Thymus (tissue), 11 donors: ENCODE results near the gene CELF3. TPM values are rescaled to one million over a fixed set of nuclear protein-coding genes. Genes with fewer than 3 reads are reported as not detected.
"Not testable (repeated sequence)": the region's sequence is repeated elsewhere in the genome, so short reads cannot be mapped to it uniquely, and the experiment has no call there.

ENCODE experiments used
- DNase-seq, 9 donors: peaks; one replicate each; pipeline ENCODE4 v3.0.0-alpha.2; 2013; ENCODE audit warnings: low spot score in 9 of 9, low read depth in 6 of 9, missing footprints in 1 of 9
- H3K27ac ChIP-seq, 2 donors: one replicate each; pipeline ENCODE4 v1.5.1; 2013; ENCODE audit warnings: control low read depth in 1 of 2, low read depth in 1 of 2, low read length in 1 of 2, mild to moderate bottlenecking in 1 of 2, moderate library complexity in 1 of 2
- H3K27me3 ChIP-seq, 2 donors: one replicate each; pipeline ENCODE4 v1.5.1; 2013; ENCODE audit warnings: low read length in 1 of 2; ENCODE audit not compliant: control insufficient read depth in 2 of 2, insufficient read depth in 1 of 2
- H3K36me3 ChIP-seq, 2 donors: one replicate each; pipeline ENCODE4 v1.5.1; 2013; ENCODE audit warnings: low read length in 1 of 2, mild to moderate bottlenecking in 1 of 2, moderate library complexity in 1 of 2; ENCODE audit not compliant: control insufficient read depth in 2 of 2, insufficient read depth in 2 of 2
- H3K4me1 ChIP-seq, 2 donors: one replicate each; pipeline ENCODE4 v1.5.1; 2013; ENCODE audit warnings: low read length in 2 of 2; ENCODE audit not compliant: control insufficient read depth in 2 of 2, insufficient read depth in 2 of 2
- H3K4me3 ChIP-seq, 2 donors: one replicate each; pipeline ENCODE4 v1.5.1; 2013; ENCODE audit warnings: low read length in 2 of 2, control low read depth in 1 of 2, mild to moderate bottlenecking in 1 of 2
- H3K9me3 ChIP-seq, 2 donors: one replicate each; pipeline ENCODE4 v1.5.1; 2013; ENCODE audit warnings: low read length in 1 of 2, mild to moderate bottlenecking in 1 of 2; ENCODE audit not compliant: control insufficient read depth in 2 of 2, insufficient read depth in 1 of 2
- WGBS: extraction: QIAGEN DNeasy Blood & Tissue Kit; methylation state at CpG from one replicate; pipeline ENCODE4 v1.1.7; 2013; 5-methylcytosine and 5-hydroxymethylcytosine counted together
- polyA plus RNA-seq: library from polyadenylated mRNA; stranded (reverse); fragments of 200-250 nt; gene quantifications from one replicate; pipeline ENCODE4 v1.2.3, GENCODE V29; 2013
- total RNA-seq: library from RNA; stranded (reverse); fragments of 120-200 nt; gene quantifications from one replicate; pipeline ENCODE4 v1.2.4, GENCODE V29; 2013
- donor health status: healthy.

CELF3 gene
- total and polyA plus RNA-seq, 2 donors: 0.05 to 0.18 TPM

DNA sequence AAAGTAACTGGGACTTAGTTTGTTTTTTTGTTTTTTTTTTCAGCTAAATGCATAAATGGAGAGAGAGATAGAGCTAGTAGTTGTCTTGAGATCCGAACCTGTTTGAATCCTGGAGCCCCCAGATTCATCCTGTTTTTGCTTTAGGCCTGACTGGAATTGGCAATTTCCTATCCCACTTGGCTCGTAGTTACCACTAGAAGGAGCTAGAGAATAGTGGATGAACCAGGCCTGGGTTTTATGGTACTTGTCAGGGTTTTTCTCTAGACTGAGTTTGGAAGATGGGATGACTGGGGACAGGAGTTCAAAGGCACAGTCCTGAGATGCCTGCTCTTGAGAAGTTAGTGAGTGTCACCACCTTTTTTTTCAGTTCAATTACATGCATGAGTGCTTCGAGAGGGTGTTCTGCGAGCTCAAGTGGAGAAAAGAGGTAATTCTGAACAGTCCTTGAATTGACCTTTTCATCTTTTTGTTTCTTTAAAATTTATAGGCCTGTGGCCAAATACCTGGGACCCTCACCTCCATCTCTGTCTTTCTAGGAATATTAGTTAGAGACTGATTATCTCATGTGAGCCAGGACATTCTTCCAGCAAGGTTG, 23.4 kb downstream of the CELF3 start:
- WGBS: 97% methylated on average over 4 of the region's 4 CpGs
- Histone ChIP-seq H3K27ac (no peak overlapping the region), H3K36me3 (peaks cover 37% of the 10 kb centered on the region in 2 donors), H3K4me1 (no peaks in the 10 kb centered on the region), H3K27me3 (no peaks in the 10 kb centered on the region), H3K4me3 (no peak overlapping the region), H3K9me3 (no peaks in the 10 kb centered on the region)
- peak in 1 of 9 donors; percentile 41 for DNase-seq

DNA sequence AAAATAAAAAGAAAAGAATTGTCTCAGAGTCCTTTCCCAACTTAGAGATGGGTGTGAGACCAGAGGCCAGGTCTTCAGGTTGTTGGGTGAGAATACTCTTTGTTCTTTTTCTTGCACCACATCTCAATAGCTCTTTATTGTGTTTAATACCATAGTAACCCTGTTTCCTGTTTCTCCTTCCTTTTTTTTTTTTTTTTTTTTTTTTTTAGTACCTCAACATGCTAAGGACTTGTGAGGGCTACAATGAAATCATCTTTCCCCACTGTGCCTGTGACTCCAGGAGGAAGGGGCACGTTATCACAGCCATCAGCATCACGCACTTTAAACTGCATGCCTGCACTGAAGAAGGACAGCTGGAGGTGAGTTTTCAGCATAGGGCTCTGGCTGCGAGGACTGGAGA, 24.4 kb downstream of the CELF3 start:
- 95% methylated on average over 3 of the region's 3 CpGs for WGBS
- DNase-seq: no peak
- Histone ChIP-seq H3K27me3 (no peaks in the 10 kb centered on the region), H3K36me3 (peaks cover 28 to 31% of the 10 kb centered on the region in 2 donors), H3K27ac (no peak overlapping the region), H3K4me1 (no peaks in the 10 kb centered on the region), H3K4me3 (no peak overlapping the region), H3K9me3 (no peaks in the 10 kb centered on the region)

DNA sequence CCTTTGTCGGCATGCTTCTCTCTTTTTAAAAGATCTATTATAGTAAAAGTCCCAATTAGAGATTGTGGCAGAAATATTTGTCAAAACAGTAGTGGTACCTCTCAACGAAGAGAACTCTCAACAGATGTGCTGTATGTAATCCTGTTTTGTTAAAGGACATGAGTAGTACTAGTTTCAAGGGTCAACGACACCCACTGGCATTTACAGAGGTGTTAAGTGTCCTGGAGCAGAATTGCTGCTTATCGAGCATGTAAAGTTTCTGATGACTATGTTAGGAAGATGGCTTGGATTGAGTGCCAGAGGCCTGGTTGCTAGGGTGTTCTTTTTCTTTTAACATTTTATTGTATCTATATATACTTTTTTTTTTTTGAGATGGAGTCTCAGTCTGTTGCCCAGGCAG, 27.1 kb downstream of the CELF3 start:
- Histone ChIP-seq H3K36me3 (peaks cover 15 to 21% of the 10 kb centered on the region in 2 donors), H3K4me3 (no peak overlapping the region), H3K27ac (no peak overlapping the region), H3K27me3 (no peaks in the 10 kb centered on the region), H3K4me1 (no peaks in the 10 kb centered on the region), H3K9me3 (no peaks in the 10 kb centered on the region)
- 93% methylated on average over 4 of the region's 4 CpGs for WGBS
- no peak for DNase-seq

DNA sequence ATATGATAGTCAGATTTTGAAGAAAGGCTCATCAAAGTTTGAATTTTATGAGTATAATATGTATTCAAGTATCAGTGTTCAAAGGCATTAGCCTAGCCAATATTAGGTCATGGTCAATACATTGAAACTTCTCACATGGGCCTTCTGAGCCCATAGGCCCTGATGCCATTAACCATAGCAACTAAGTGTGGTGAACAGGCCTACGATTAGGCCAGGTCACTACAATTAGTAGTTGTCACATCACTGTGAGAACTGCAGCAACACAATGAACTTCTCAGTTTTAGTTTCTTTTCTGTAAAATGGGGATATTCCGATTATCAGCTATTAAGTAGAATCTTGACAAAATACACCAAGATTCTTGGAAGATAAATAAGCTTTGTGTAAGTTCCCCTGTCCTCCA, 30.0 kb downstream of the CELF3 start:
- Histone ChIP-seq H3K9me3 (no peaks in the 10 kb centered on the region), H3K4me3 (no peak overlapping the region), H3K36me3 (no peaks in the 10 kb centered on the region), H3K27ac (no peak overlapping the region), H3K4me1 (no peaks in the 10 kb centered on the region), H3K27me3 (no peaks in the 10 kb centered on the region)
- WGBS: 93% methylated on average over 2 of the region's 2 CpGs
- no peak for DNase-seq

DNA sequence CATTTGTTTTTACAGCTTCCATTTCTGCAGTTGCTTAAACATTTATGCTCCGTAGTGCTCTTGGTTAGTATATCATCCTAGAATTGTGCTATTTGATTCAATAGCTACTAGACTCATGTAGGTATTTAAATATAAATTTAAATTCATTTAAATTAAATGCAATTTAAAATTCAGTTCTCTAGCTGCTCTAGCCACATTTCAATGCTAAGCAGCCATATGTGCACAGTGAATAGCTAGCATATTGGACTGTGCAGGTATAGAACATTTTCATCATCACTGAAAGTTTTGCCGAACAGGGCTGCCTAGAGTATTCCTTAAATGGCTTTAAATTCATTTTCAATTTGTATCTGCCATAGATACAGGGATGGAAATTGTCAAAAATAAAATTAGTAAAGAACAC, 32.5 kb downstream of the CELF3 start:
- H3K4me3 ChIP-seq: no peak overlapping the region
- no peak for DNase-seq
- H3K27me3 ChIP-seq: no peaks in the 10 kb centered on the region
- no peaks in the 10 kb centered on the region for H3K4me1 ChIP-seq
- no peaks in the 10 kb centered on the region for H3K36me3 ChIP-seq
- H3K27ac ChIP-seq: no peak overlapping the region
- no peaks in the 10 kb centered on the region for H3K9me3 ChIP-seq
- WGBS: 98% methylated on average over 2 of the region's 2 CpGs

DNA sequence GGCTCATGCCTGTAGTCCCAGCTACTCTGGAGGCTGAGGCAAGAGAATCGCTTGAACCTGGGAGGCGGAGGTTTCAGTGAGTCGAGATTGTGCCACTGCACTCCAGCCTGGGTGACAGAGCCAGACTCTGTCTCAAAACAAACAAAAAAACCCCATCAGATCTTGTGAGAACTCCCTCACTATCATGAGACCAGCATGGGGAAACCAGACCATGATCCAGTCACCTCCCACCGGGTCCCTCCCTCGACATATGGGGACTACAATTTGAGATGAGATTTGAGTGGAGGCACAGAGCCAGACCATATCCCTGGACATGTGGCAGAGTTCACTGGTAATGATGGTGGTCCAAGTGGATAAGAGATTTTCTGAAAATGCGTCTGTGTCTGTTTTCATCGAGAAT, 33.7 kb downstream of the CELF3 start:
- H3K27me3 ChIP-seq, H3K4me3 ChIP-seq, H3K27ac ChIP-seq, H3K9me3 ChIP-seq, H3K4me1 ChIP-seq, H3K36me3 ChIP-seq, DNase-seq: not testable (repeated sequence)
- 99% methylated on average over 7 of the region's 7 CpGs for WGBS

DNA sequence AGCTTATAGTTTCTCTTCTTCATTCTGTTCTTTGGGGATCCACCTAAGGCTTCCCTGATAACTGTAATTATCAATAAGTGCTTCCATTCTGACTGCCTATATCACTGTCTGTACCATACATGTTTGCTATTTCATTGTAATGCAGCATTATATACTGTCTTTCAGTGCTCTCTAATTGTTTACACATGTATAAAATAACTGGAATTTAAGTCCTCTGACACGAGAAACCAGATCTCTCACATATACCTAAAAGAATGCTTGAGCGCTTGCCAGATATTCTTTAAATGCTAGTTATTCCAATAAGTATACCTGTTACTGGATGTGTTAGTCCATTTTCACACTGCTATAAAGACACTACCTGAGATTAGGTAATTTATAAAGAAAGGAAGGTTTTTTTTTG, 34.7 kb downstream of the CELF3 start:
- no peak for DNase-seq
- Histone ChIP-seq H3K4me3 (no peak overlapping the region), H3K36me3 (no peaks in the 10 kb centered on the region), H3K27ac (no peak overlapping the region), H3K27me3 (no peaks in the 10 kb centered on the region), H3K9me3 (no peaks in the 10 kb centered on the region), H3K4me1 (no peaks in the 10 kb centered on the region)
- WGBS: 96% methylated on average over 2 of the region's 2 CpGs

DNA sequence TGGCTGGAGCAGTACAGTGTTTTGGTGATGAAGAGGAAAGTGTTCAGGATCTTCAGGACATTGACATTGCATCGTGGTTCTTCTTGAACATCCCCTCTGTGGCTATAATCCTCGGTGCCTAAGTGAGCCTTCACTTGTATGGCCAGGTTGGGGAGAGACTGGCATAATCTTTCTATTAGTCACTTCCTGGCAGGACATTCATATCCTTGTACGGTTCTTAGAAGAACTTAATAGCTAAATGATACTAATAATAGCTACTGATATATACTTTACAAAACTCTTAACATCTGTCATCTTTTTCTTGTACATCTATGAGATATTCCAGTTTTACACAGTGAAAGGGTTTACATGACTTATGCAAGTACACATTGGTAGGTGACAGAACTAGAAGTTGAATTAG, 35.8 kb downstream of the CELF3 start:
- Histone ChIP-seq H3K36me3 (no peaks in the 10 kb centered on the region), H3K9me3 (no peaks in the 10 kb centered on the region), H3K4me3 (no peak overlapping the region), H3K4me1 (no peaks in the 10 kb centered on the region), H3K27me3 (no peaks in the 10 kb centered on the region), H3K27ac (no peak overlapping the region)
- 96% methylated on average over 3 of the region's 3 CpGs for WGBS
- no peak for DNase-seq

DNA sequence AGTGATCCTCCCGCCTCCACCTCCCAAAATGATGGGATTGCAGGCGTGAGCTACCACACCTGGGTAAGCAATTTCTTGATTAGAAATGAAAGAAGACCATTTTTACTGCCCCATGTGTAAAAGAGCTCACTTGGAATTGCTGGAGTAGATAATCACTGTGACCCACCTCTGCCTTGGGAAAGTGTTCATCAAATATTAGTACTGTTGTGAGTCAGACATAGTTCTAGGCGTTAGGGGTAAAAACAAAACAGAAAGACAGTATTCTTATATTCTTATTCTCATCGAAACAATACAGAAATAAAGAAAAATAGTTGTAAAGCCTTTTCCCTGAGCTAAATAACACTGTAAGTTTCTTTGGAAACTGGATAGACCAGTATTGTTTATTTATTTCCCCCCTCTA, 36.2 kb downstream of the CELF3 start:
- H3K36me3 ChIP-seq: no peaks in the 10 kb centered on the region

DNA sequence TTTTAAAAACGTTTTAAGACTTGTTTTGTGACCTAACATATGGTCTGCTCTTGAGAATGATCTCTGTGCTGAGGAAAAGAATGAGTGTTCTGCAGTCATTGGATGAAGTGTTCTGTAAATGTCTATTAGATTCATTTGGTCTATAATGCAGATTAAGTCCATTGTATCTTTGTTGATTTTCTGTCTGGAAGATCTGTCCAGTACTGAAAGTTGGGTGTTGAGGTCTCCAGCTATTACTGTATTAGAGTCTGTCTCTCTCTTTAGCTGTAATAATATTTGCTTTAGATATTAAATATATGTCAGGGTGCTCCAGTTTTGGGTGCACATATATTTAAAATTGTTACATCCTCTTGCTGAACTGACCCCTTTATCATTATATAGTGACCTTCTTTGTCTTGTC, 43.2 kb downstream of the CELF3 start:
- H3K9me3 ChIP-seq: no peaks in the 10 kb centered on the region
- WGBS: 93% methylated on average over 1 of the region's 1 CpG
- no peak overlapping the region for H3K27ac ChIP-seq
- DNase-seq: no peak
- no peak overlapping the region for H3K4me3 ChIP-seq
- no peaks in the 10 kb centered on the region for H3K27me3 ChIP-seq
- no peaks in the 10 kb centered on the region for H3K4me1 ChIP-seq
- peaks cover 0 to 12% of the 10 kb centered on the region in 2 donors for H3K36me3 ChIP-seq

More for the DNA sequence above, 36.2 kb downstream of the CELF3 start:
- WGBS: 82% methylated on average over 4 of the region's 4 CpGs
- Histone ChIP-seq H3K9me3 (no peaks in the 10 kb centered on the region), H3K27me3 (no peaks in the 10 kb centered on the region), H3K27ac (no peak overlapping the region), H3K4me1 (no peaks in the 10 kb centered on the region), H3K4me3 (no peak overlapping the region)
- no peak for DNase-seq
